GM13976 (cell line): ENCODE measurements around the gene RAD51B.

Experiments
- DNase-seq: peaks from one replicate; pipeline ENCODE4 v3.0.0; 2012; ENCODE audit warnings: low spot score
- CTCF ChIP-seq: IDR thresholded peaks from 2 replicates; pipeline ENCODE4 v1.5.1; 2012; ENCODE audit warnings: borderline replicate concordance, mild to moderate bottlenecking; ENCODE audit not compliant: insufficient read depth; ENCODE audit errors: extremely low read depth, missing control alignments, control extremely low read depth
- in situ Hi-C: fragments of 300-500 bp; cut with MboI; formaldehyde crosslinking; loops from one replicate; pipeline ENCODE4 v1.12.0; 2022; ENCODE audit warnings: low sequenced_read_pairs, mixed read lengths, inconsistent platforms; ENCODE audit not compliant: unreplicated experiment

RAD51B gene

GRCh38 chr14:68233101-68233784, 413.7 kb downstream of the RAD51B start:
- DNase-seq: no peak
- no peak for TF ChIP-seq CTCF
- in situ Hi-C loops: no loop called here

- in situ Hi-C loops: no loop called here
Observed at GRCh38 chr14:68234101-68234905, 414.7 kb downstream of the RAD51B start.

GRCh38 chr14:68235011-68235410, 415.4 kb downstream of the RAD51B start:
- in situ Hi-C loops: no loop called here
- no peak for TF ChIP-seq CTCF
- no peak for DNase-seq

More at GRCh38 chr14:68234101-68234905, 414.7 kb downstream of the RAD51B start:
- TF ChIP-seq CTCF: no peak
- no peak for DNase-seq

- no peak for TF ChIP-seq CTCF
- DNase-seq: no peak
- in situ Hi-C loops: no loop called here
Observed at GRCh38 chr14:68236582-68237458, 417.2 kb downstream of the RAD51B start.

- no peak for DNase-seq
- in situ Hi-C loops: no loop called here
- TF ChIP-seq CTCF: no peak
Observed at GRCh38 chr14:68238551-68238950, 419.0 kb downstream of the RAD51B start.

GRCh38 chr14:68238976-68239375, 419.4 kb downstream of the RAD51B start:
- DNase-seq: no peak
- TF ChIP-seq CTCF: no peak
- in situ Hi-C loops: no loop called here
